G401.6 (cell line): ENCODE results near the gene HSPB2.
"Not testable (repeated sequence)": the region's sequence is repeated elsewhere in the genome, so short reads cannot be mapped to it uniquely, and the experiment has no call there.

Experiments
- FAIRE-seq: peaks from 2 replicates; lab custom pipeline; 2012; peaks lifted over from hg19 to GRCh38; lab: Jason Lieb, UNC

Gene HSPB2, protein sequence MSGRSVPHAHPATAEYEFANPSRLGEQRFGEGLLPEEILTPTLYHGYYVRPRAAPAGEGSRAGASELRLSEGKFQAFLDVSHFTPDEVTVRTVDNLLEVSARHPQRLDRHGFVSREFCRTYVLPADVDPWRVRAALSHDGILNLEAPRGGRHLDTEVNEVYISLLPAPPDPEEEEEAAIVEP

DNA sequence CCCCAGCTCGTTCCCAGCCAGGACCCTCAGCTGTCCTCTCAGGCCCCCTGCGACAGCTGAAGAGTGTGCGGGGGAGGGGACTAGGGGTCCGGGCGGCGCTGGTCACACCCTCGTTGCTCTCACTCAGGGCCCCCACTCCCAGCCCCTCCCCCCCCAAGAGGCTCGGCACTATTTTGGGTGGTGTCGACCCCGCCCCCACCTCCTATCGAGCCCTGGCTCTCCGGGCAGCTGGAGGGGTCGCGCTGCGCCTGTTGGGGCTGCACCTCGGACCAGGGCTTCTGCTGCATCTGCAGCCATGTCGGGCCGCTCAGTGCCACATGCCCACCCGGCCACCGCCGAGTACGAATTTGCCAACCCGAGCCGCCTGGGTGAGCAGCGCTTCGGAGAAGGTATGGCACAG, at the start of gene HSPB2:
Gene HSPB2 (plus strand): TSS at position 200 of the 400 bp plus-strand sequence. CDS start 96 bp downstream, at position 296.
- no peak for FAIRE-seq

- FAIRE-seq = no peak
These were observed 42.4 kb upstream of the HSPB2 start for GRCh38 chr11:111870113-111870512.

GRCh38 chr11:111870522-111870885, 42.0 kb upstream of the HSPB2 start:
- FAIRE-seq = no peak

GRCh38 chr11:111870886-111871692, 41.4 kb upstream of the HSPB2 start, which contains the start of gene ALG9:
Gene ALG9 (minus strand): TSS chr11:111871581. CDS start chr11:111871482, 99 bp downstream.
- peak; percentile 55 for FAIRE-seq

DNA sequence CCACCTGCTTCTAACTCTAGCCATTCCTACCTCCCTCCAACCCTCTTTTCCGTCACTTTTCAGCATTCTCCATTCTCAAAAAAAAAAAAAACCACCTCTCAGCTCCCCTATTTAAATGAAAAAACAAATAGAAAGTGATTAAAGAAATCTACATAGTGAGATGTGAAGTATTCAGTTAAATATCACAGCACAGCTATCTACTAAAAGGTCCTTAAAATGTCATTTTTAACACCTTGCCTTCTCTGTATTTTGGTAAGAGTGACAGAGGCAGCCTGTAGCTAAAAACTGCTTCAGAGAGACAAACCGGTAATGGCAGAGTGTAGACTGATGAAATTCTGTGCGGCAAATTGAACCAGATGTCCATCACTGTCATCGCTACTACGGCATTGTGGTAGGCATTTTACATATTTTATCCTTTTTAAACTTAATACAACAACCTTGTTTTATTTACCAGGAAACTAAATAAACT, 40.8 kb upstream of the HSPB2 start:
- FAIRE-seq = no peak

- no peak for FAIRE-seq
These were observed 34.1 kb upstream of the HSPB2 start for GRCh38 chr11:111878385-111878848.

- FAIRE-seq = peak; percentile 97
These were observed 33.5 kb upstream of the HSPB2 start, which contains the start of the genes CFAP68 and FDXACB1 for GRCh38 chr11:111878849-111879636. Gene CFAP68 (plus strand): TSS chr11:111879541. CDS start chr11:111879561, 20 bp downstream. Gene FDXACB1 (minus strand): TSS chr11:111879165. CDS start chr11:111879132, 33 bp downstream.

DNA sequence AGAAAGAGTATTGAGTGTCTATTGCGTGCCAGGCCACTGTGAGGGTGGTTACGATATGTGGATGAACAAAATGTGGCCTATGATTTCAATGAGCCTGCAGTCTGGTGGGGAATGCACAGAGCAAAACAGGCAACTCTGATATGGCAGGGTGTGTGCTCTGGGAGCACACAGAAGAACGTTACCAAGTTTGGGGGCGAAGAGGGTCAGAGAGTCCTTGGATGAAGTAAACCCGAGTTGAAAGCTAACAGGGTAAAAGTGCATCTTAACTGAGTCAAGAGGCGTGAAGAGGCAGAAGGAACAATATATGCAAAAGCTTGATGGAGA, 32.9 kb upstream of the HSPB2 start:
- no peak for FAIRE-seq

GRCh38 chr11:111882202-111882601, 30.3 kb upstream of the HSPB2 start:
- no peak for FAIRE-seq

GRCh38 chr11:111885053-111885452, 27.5 kb upstream of the HSPB2 start:
- not testable (repeated sequence) for FAIRE-seq

- FAIRE-seq = peak; percentile 57
These were observed 26.5 kb upstream of the HSPB2 start for GRCh38 chr11:111886032-111886431.

DNA sequence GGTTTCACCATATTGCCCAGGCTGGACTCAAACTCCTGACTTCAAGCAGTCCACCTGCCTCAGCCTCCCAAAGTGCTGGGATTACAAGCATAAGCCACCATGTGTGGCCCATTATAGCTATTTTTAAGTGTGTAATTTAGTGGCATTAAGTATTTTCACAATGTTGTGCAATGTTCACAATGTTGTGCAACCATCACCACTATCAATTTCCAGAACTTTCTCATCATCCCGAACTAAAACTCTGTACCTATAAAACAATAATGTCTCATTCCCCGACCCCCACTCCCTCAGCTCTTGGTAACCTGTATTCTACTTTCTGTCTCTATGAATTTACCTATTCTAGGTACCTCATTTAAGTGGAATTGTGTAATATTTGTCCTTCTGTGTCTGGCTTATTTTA, 25.7 kb upstream of the HSPB2 start:
- no peak for FAIRE-seq

GRCh38 chr11:111905411-111905810, 7.1 kb upstream of the HSPB2 start:
- FAIRE-seq = no peak

GRCh38 chr11:111906680-111907079, 5.9 kb upstream of the HSPB2 start:
- FAIRE-seq = no peak

DNA sequence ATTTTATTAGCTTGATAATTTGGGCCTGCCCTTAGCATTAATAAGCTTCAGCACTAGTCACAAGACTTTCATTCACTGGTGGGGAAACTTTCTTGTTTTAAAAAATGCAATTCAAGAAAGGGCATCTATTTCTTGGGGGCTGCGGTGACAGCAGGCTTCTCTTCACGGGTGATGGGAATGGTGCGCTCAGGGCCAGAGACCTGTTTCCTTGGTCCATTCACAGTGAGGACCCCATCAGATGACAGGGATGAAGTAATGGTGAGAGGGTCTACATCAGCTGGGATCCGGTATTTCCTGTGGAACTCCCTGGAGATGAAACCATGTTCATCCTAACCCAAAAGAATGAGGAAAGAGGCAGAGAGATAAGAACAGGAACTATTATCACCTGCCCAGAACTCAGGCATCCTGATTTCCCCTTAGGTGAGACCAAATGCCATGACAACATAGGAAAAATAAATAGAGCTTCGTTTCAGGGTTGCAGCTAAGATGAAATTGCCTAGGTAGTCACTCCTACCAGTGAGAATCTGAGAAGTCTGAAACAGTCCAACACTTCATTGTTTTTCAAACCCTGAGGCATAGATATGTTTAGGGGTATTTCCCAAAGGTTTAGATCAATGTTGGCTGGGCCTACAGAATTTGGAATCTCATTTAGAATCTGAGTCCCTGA, 3.8 kb upstream of the HSPB2 start:
- FAIRE-seq = no peak

DNA sequence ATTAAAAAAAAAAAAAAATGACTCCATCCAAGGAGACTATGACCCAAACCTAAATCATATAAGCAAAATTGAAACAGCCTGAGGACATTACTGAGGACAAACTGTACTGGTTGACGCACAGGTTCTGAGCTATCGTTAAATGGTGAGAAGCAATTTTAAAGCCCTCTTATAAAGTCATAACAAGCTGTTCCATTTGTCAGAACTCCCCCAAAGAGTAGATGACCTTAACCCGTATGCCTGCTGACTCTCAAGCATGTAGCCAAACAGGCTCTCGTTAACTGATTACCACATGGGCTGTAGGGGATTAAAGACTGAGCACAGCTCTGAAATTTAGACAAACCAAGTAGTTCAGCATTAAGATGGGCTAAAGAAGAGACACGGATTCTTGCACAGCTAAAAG, 3.2 kb upstream of the HSPB2 start:
- no peak for FAIRE-seq

DNA sequence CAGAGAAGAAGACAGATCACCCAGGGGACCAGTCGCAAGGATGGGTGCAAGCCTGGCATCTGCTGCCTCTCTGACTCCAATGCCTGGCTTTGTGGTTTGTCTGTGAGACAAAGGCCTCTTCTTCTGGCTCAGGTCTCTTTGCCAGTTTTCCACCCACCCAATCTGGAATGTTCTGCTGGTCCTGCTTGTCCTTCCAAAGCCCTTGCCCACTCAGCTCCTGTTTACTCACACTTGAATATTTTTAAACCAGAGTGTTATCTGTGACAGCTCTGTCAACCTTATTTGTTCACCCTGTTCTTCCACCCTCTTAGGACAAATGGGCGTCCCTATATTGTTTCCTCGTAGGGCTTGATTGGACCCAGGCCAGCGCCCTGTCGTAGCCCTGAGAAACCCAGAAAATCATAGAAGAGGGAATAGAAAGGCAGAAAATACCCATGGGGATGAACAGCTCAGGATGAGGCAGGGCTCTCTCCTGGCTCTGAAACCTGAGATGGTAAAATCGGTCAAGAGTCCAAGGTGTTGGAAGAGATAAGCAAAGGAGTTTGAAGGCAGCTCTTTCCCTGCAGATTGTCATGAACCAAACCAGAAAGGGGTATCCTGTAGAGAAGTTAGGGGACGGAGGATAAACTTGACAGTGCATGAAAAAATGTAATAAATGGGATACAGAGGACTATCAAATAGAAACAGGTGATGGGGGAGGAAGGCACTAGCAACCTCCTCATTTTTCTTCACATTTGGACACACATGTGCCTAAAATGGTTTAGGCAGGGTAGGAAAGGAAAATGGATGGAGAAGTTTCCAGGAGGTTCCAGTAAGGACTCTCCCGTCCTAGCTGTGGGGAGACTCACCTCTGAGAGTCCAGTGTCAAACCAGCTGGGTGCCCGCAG, 1.6 kb upstream of the HSPB2 start:
- no peak for FAIRE-seq

- no peak for FAIRE-seq
These were observed 752 bp upstream of the HSPB2 start, which contains the start of gene CRYAB for GRCh38 chr11:111911563-111912401. Gene CRYAB (minus strand): TSS chr11:111911770. CDS start chr11:111911724, 46 bp downstream.

GRCh38 chr11:111913031-111913861, 712 bp downstream of the HSPB2 start:
- no peak for FAIRE-seq
